K562 (cell line): ENCODE data around the gene KIF6. TPM values are rescaled to one million over a fixed set of nuclear protein-coding genes. Genes with fewer than 3 reads are reported as not detected.

Source experiments
- ATAC-seq: fragments of 200-7000 bp; cut with Tn5 transposase; 3 replicates; pipeline ENCODE4 v1.9.1; 2020; ENCODE audit warnings: moderate library complexity
- BruUV-seq: library from RNA; stranded (reverse); fragments of 400-500 nt; replicated peaks from 2 replicates; lab custom pipeline; 2021; lab: Mats Ljungman, UMichigan
- CTCF ChIA-PET: fragments of 300-600 bp; formaldehyde crosslinking; extraction: SDS; loops from one replicate; lab custom pipeline; 2021; ENCODE audit warnings: low intra/inter-chr PET ratio; lab: Yijun Ruan, JAX
- POLR2A ChIA-PET: fragments of 300-600, 350-650 bp; sonication (Branson Sonifier 250); formaldehyde crosslinking; extraction: SDS; loops from one replicate; lab custom pipeline; 2021; ENCODE audit warnings: antibody characterized with exemption, inconsistent platforms; lab: Yijun Ruan, JAX
- DNase-seq, 4 experiments: peaks; one replicate each; pipeline versions ENCODE4 v3.0.0 to v3.0.0-alpha.2; 2011 to 2018; ENCODE audit warnings: low spot score in 3 of 4, mixed read lengths in 3 of 4; ENCODE audit errors: extremely low read depth in 1 of 4
- FAIRE-seq: peaks from 2 replicates; lab custom pipeline; 2011; peaks lifted over from hg19 to GRCh38; lab: Jason Lieb, UNC
- H2AFZ ChIP-seq: 2 replicates; pipeline ENCODE4 v1.6.0; 2011; ENCODE audit warnings: low read depth, low read length, control low read depth, inconsistent platforms
- H3K27ac ChIP-seq: fragments of 200-600 bp; 3 replicates; pipeline ENCODE4 v1.8.0; 2011; ENCODE audit warnings: low read depth, mild to moderate bottlenecking, control low read depth, inconsistent platforms, low read length, moderate library complexity, mixed read lengths; ENCODE audit errors: extremely low read depth
- H3K27me3 ChIP-seq, 2 experiments: fragments of 300-600 bp in 1 of 2; 2 replicates in 1 of 2; 3 replicates in 1 of 2; pipeline versions ENCODE4 v1.6.0 to v1.8.0; 2011; ENCODE audit warnings: inconsistent platforms in 2 of 2, low read length in 2 of 2, mild to moderate bottlenecking in 1 of 2, mixed read lengths in 1 of 2, moderate library complexity in 1 of 2; ENCODE audit not compliant: control insufficient read depth in 2 of 2, insufficient read depth in 2 of 2
- H3K36me3 ChIP-seq: fragments of 300-600 bp; 3 replicates; pipeline ENCODE4 v1.8.0; 2011; ENCODE audit warnings: mild to moderate bottlenecking, low read length, inconsistent platforms; ENCODE audit not compliant: control insufficient read depth, insufficient read depth
- H3K4me1 ChIP-seq, 2 experiments: fragments of 200-600 bp in 1 of 2; replicated peaks in 1 of 2; 2 replicates in 1 of 2; 3 replicates in 1 of 2; pipeline versions ENCODE4 v1.5.1 to v1.8.0; 2011; ENCODE audit warnings: inconsistent platforms in 2 of 2, low read length in 2 of 2, mild to moderate bottlenecking in 1 of 2, mixed read lengths in 1 of 2, moderate library complexity in 1 of 2; ENCODE audit not compliant: control insufficient read depth in 2 of 2, insufficient read depth in 2 of 2
- H3K4me2 ChIP-seq: 2 replicates; pipeline ENCODE4 v1.6.1; 2011; ENCODE audit warnings: low read length, control low read depth, inconsistent platforms, mixed read lengths; ENCODE audit not compliant: insufficient read depth
- H3K4me3 ChIP-seq: fragments of 200-600 bp; sonication (generic), shearing (Covaris generic); 2 replicates; pipeline ENCODE4 v1.5.1; 2016; ENCODE audit warnings: control low read depth, inconsistent platforms
- H3K79me2 ChIP-seq: fragments of 200-600 bp; 3 replicates; pipeline ENCODE4 v1.8.0; 2011; ENCODE audit warnings: low read length, inconsistent platforms; ENCODE audit not compliant: control insufficient read depth, insufficient read depth
- H3K9ac ChIP-seq, 2 experiments: 2 replicates each; pipeline versions ENCODE4 v1.6.0 to v1.6.1; 2011; ENCODE audit warnings: low read depth in 2 of 2, low read length in 2 of 2, control low read depth in 1 of 2, inconsistent platforms in 1 of 2, mild to moderate bottlenecking in 1 of 2, mixed read lengths in 1 of 2; ENCODE audit not compliant: insufficient read depth in 1 of 2
- H3K9me1 ChIP-seq: one replicate; pipeline ENCODE4 v1.6.0; 2011; ENCODE audit warnings: inconsistent platforms, mild to moderate bottlenecking, low read length, moderate library complexity; ENCODE audit not compliant: control insufficient read depth, insufficient read depth
- H3K9me3 ChIP-seq: replicated peaks from 2 replicates; pipeline ENCODE4 v1.5.1; 2011; ENCODE audit warnings: low read depth, low read length, inconsistent platforms; ENCODE audit not compliant: control insufficient read depth, insufficient read depth
- H4K20me1 ChIP-seq: replicated peaks from 2 replicates; pipeline ENCODE4 v1.6.1; 2011; ENCODE audit warnings: low read length, inconsistent platforms, mixed read lengths; ENCODE audit not compliant: control insufficient read depth, insufficient read depth
- BACH1 ChIP-seq: fragments of 200-800 bp; sonication (Bioruptor generic); IDR thresholded peaks from 2 replicates; pipeline ENCODE4 v1.6.1; 2016; ENCODE audit warnings: missing genetic modification characterization, missing compliant biosample characterization
- BRD9 ChIP-seq: fragments of 450-650 bp; IDR thresholded peaks from 2 replicates; pipeline ENCODE4 v1.6.1; 2018; ENCODE audit warnings: low read depth; ENCODE audit not compliant: partially characterized antibody
- EGR1 ChIP-seq: fragments of 450-650 bp; conservative IDR thresholded peaks from 2 replicates; pipeline ENCODE4 v1.6.1; 2017; ENCODE audit warnings: mild to moderate bottlenecking
- HNRNPL ChIP-seq: fragments of 200-400 bp; formaldehyde crosslinking; IDR thresholded peaks from 2 replicates; pipeline ENCODE4 v1.6.1; 2017; ENCODE audit warnings: low read depth, mild to moderate bottlenecking, low read length
- NFXL1 ChIP-seq: fragments of 450-650 bp; formaldehyde crosslinking; IDR thresholded peaks from 2 replicates; pipeline ENCODE4 v1.4.0; 2021; ENCODE audit warnings: mild to moderate bottlenecking
- PHF8 ChIP-seq: fragments of 200-600 bp; sonication (generic); IDR thresholded peaks from 2 replicates; pipeline ENCODE4 v1.6.1; 2012; ENCODE audit warnings: mixed run types, mild to moderate bottlenecking, inconsistent platforms, low read length, moderate library complexity, borderline replicate concordance
- PPARD ChIP-seq: fragments of 250-450 bp; sonication (Bioruptor Pico); IDR thresholded peaks from 2 replicates; pipeline ENCODE4 v1.8.0; 2022; ENCODE audit warnings: inconsistent platforms, mild to moderate bottlenecking, moderate library complexity
- RHOXF2B ChIP-seq: fragments of 250-450 bp; sonication (Bioruptor Pico); conservative IDR thresholded peaks from 2 replicates; pipeline ENCODE4 v1.5.1; 2021
- STAT5B ChIP-seq: fragments of 250-450 bp; sonication (Bioruptor Pico); IDR thresholded peaks from 2 replicates; pipeline ENCODE4 v1.8.0; 2021; ENCODE audit warnings: mild to moderate bottlenecking, inconsistent platforms
- TARDBP ChIP-seq: fragments of 450-650 bp; IDR thresholded peaks from 2 replicates; pipeline ENCODE4 v1.6.1; 2016
- ZNF212 ChIP-seq: fragments of 450-650 bp; formaldehyde crosslinking; IDR thresholded peaks from 2 replicates; pipeline ENCODE4 v1.4.0; 2020; ENCODE audit warnings: mild to moderate bottlenecking
- ZNF277 ChIP-seq: fragments of 250-450 bp; sonication (Bioruptor Pico); IDR thresholded peaks from 2 replicates; pipeline ENCODE4 v1.8.0; 2022; ENCODE audit warnings: inconsistent platforms, mild to moderate bottlenecking, moderate library complexity, borderline replicate concordance
- ZNF318 ChIP-seq, 2 experiments: fragments of 450-650 bp; IDR thresholded peaks; 2 replicates each; pipeline ENCODE4 v1.6.1; 2016; ENCODE audit warnings: mild to moderate bottlenecking in 2 of 2, borderline replicate concordance in 1 of 2, low read depth in 1 of 2, moderate library complexity in 1 of 2
- WGBS: fragments of 100-300 bp; shearing (Covaris generic); methylation state at CpG from one replicate; pipeline ENCODE4 v1.1.6; 2016; ENCODE audit warnings: low coverage, mixed read lengths; ENCODE audit not compliant: insufficient coverage; ENCODE audit errors: missing lambda C conversion rate; 5-methylcytosine and 5-hydroxymethylcytosine counted together
- in situ Hi-C: fragments of 300-500 bp; cut with MboI; formaldehyde crosslinking; loops from 4 replicates; pipeline ENCODE4 v1.15.0; 2018; ENCODE audit warnings: inconsistent platforms, mixed read lengths
- intact Hi-C: fragments of 100-400 bp; cut with micrococcal nuclease; formaldehyde crosslinking; loops from 2 replicates; pipeline ENCODE4 v1.14.2; 2022
- polyA plus RNA-seq, 8 experiments: library from polyadenylated mRNA; depleted of rRNA in 4 of 8; stranded (reverse) in 5 of 8; unstranded in 3 of 8; fragments of >200 nt; fragmentation: Nextera tagmentation in 2 of 8; fragmentation: Illumina TruSeq in 1 of 8; extraction: Ambion mirVana in 2 of 8; extraction: Trizol in 1 of 8; gene quantifications; 2 replicates each; pipeline versions ENCODE4 v1.2.1 to v1.2.3, GENCODE V29; 2011 to 2014; ENCODE audit warnings: inconsistent platforms in 1 of 8, missing spikeins in 1 of 8
- total RNA-seq, 7 experiments: library from RNA; depleted of rRNA in 6 of 7; stranded (reverse); fragments of >200 nt in 6 of 7; fragmentation: Illumina TruSeq in 2 of 7; extraction: Trizol in 2 of 7; gene quantifications; 2 replicates each; pipeline versions ENCODE4 v1.2.1 to v1.2.3, GENCODE V29; 2011 to 2021; ENCODE audit warnings: low replicate concordance in 1 of 7

KIF6 gene
- total and polyA plus RNA-seq, 9 of the 15 experiments (the other 6 are each of a cell fraction or from before 2014, with no cell fraction given): not detected

DNA sequence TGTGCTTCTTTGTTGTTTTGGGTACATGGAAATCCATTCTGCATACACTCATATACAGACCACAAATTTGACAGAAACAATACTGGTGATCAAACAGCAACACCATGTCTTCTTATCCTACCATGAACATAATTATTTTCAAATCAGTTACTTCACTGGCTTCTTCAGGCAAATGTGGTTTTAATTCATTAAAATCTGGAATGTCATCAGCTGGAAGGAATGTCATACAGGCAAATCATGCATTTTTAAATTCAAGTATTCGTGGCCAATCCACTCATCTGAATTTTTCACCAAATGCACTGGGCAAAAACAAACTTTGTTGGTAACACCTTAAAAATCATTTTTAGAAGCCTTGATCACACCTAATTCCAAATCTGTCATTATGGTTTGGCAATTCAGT is 59.3 kb downstream of the KIF6 start:
- ChIA-PET POLR2A (interaction anchor here (0.7 kb wide), 1 partner anchor 34 kb away, joined by 3 read pairs; no protein-coding TSS in a partner anchor), CTCF (no interaction called here)
- no peak overlapping the region for H3K9ac ChIP-seq
- no peak overlapping the region for H3K4me3 ChIP-seq
- H3K27me3 ChIP-seq: no peaks in the 10 kb centered on the region
- no peaks in the 10 kb centered on the region for H3K36me3 ChIP-seq
- no peak for ATAC-seq
- intact Hi-C loops: no loop called here
- no peak for FAIRE-seq
- H2AFZ ChIP-seq: no peak overlapping the region
- BruUV-seq: no TSS peak
- H4K20me1 ChIP-seq: no peaks in the 10 kb centered on the region
- H3K9me3 ChIP-seq: no peaks in the 10 kb centered on the region
- no peaks in the 10 kb centered on the region for H3K4me1 ChIP-seq
- no peak overlapping the region for H3K4me2 ChIP-seq
- no peaks in the 10 kb centered on the region for H3K9me1 ChIP-seq
- H3K79me2 ChIP-seq: no peaks in the 10 kb centered on the region
- 0% methylated on average over 1 of the region's 1 CpG for WGBS
- H3K27ac ChIP-seq: no peak overlapping the region
- DNase-seq: no peak
- in situ Hi-C loops: no loop called here
- TF ChIP-seq ZNF318 (IDR thresholded peaks at IDR 0.05; ENCODE audit: borderline replicate concordance in 1 of 2, low read depth in 1 of 2): no peak
- TF ChIP-seq STAT5B (CRISPR knock-in tag): no peak
- TF ChIP-seq RHOXF2B (CRISPR knock-in tag): no peak
- no peak for TF ChIP-seq ZNF212 (CRISPR knock-in tag)
- no peak for TF ChIP-seq BACH1 (tag)
- TF ChIP-seq TARDBP: no peak
- TF ChIP-seq NFXL1: no peak
- TF ChIP-seq EGR1: no peak
- TF ChIP-seq HNRNPL: no peak
- TF ChIP-seq PPARD: no peak
- TF ChIP-seq BRD9: no peak
- no peak for TF ChIP-seq ZNF277
- TF ChIP-seq PHF8: no peak
